Measurements from ENCODE around the gene CFAP61. TPM values are rescaled to one million over a fixed set of nuclear protein-coding genes. Genes with fewer than 3 reads are reported as not detected.
A peak's percentile ranks its signal among the peaks of the same experiment; 100 is the strongest.

The CFAP61 gene
- total RNA-seq, 1 donor: not detected

DNA sequence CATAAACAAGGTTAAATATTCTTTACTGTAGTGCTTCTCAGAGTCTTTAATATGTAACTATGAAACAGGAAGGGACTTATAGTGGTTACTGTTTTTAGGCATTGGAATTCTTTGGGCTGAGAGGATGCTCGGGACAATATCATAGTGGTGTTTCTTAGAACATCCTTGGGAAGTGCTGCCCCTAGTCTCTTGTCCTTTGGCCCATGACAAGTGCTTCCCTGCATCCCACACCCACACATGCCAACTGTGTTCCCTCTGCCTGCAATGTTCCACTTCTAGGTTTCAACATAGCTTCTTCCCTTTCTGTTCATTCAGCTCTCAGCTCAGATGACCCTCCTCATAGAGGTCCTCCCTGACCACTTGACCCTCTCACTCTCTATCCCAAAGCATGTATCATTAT, 37.6 kb downstream of the CFAP61 start:
- TF ChIP-seq, protein P1, sequence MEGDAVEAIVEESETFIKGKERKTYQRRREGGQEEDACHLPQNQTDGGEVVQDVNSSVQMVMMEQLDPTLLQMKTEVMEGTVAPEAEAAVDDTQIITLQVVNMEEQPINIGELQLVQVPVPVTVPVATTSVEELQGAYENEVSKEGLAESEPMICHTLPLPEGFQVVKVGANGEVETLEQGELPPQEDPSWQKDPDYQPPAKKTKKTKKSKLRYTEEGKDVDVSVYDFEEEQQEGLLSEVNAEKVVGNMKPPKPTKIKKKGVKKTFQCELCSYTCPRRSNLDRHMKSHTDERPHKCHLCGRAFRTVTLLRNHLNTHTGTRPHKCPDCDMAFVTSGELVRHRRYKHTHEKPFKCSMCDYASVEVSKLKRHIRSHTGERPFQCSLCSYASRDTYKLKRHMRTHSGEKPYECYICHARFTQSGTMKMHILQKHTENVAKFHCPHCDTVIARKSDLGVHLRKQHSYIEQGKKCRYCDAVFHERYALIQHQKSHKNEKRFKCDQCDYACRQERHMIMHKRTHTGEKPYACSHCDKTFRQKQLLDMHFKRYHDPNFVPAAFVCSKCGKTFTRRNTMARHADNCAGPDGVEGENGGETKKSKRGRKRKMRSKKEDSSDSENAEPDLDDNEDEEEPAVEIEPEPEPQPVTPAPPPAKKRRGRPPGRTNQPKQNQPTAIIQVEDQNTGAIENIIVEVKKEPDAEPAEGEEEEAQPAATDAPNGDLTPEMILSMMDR (IDR thresholded peaks at IDR 0.05; ENCODE audit: extremely low read depth, low read depth, low read length): no peak
- H3K4me2 ChIP-seq (ENCODE audit: insufficient read depth, low read length): no peak overlapping the region
- H3K79me2 ChIP-seq (ENCODE audit: insufficient read depth, low read length): no peaks in the 10 kb centered on the region
- no peak overlapping the region for H3K27ac ChIP-seq (ENCODE audit: low read depth, low read length)
- no peaks in the 10 kb centered on the region for H3K27me3 ChIP-seq (ENCODE audit: insufficient read depth, low read length)
- H3K4me3 ChIP-seq (ENCODE audit: insufficient read depth, low read length): no peak overlapping the region
- no peak overlapping the region for H2AFZ ChIP-seq (ENCODE audit: low read length)
- no peaks in the 10 kb centered on the region for H4K20me1 ChIP-seq (ENCODE audit: insufficient read depth, low read length)
- no peaks in the 10 kb centered on the region for H3K9me3 ChIP-seq (ENCODE audit: low read depth, low read length)
- DNase-seq (ENCODE audit: insufficient read length, low spot score, missing footprints): no peak
- no peaks in the 10 kb centered on the region for H3K4me1 ChIP-seq (ENCODE audit: insufficient read depth, low read length)
- H3K36me3 ChIP-seq (ENCODE audit: insufficient read depth, low read length): no peaks in the 10 kb centered on the region

- no peaks in the 10 kb centered on the region for H3K27me3 ChIP-seq (ENCODE audit: insufficient read depth, low read length)
- no peak overlapping the region for H3K4me2 ChIP-seq (ENCODE audit: insufficient read depth, low read length)
- no peaks in the 10 kb centered on the region for H3K36me3 ChIP-seq (ENCODE audit: insufficient read depth, low read length)
- no peaks in the 10 kb centered on the region for H3K9me3 ChIP-seq (ENCODE audit: low read depth, low read length)
- no peaks in the 10 kb centered on the region for H3K4me1 ChIP-seq (ENCODE audit: insufficient read depth, low read length)
- no peak overlapping the region for H3K4me3 ChIP-seq (ENCODE audit: insufficient read depth, low read length)
- H2AFZ ChIP-seq (ENCODE audit: low read length): no peak overlapping the region
- TF ChIP-seq, protein P1 (IDR thresholded peaks at IDR 0.05; ENCODE audit: extremely low read depth, low read depth, low read length): no peak
- no peak for DNase-seq (ENCODE audit: insufficient read length, low spot score, missing footprints)
- no peaks in the 10 kb centered on the region for H4K20me1 ChIP-seq (ENCODE audit: insufficient read depth, low read length)
- H3K27ac ChIP-seq (ENCODE audit: low read depth, low read length): no peak overlapping the region
- no peaks in the 10 kb centered on the region for H3K79me2 ChIP-seq (ENCODE audit: insufficient read depth, low read length)
These were observed 40.5 kb downstream of the CFAP61 start for GRCh38 chr20:20092827-20093226.

GRCh38 chr20:20094410-20094809, 42.1 kb downstream of the CFAP61 start:
- H3K36me3 ChIP-seq (ENCODE audit: insufficient read depth, low read length): no peaks in the 10 kb centered on the region
- no peaks in the 10 kb centered on the region for H4K20me1 ChIP-seq (ENCODE audit: insufficient read depth, low read length)
- H3K4me3 ChIP-seq (ENCODE audit: insufficient read depth, low read length): no peak overlapping the region
- H3K4me1 ChIP-seq (ENCODE audit: insufficient read depth, low read length): no peaks in the 10 kb centered on the region
- no peaks in the 10 kb centered on the region for H3K27me3 ChIP-seq (ENCODE audit: insufficient read depth, low read length)
- H3K79me2 ChIP-seq (ENCODE audit: insufficient read depth, low read length): no peaks in the 10 kb centered on the region
- H3K4me2 ChIP-seq (ENCODE audit: insufficient read depth, low read length): no peak overlapping the region
- H2AFZ ChIP-seq (ENCODE audit: low read length): peak overlapping the region; percentile 37
- TF ChIP-seq, protein P1 (IDR thresholded peaks at IDR 0.05; ENCODE audit: extremely low read depth, low read depth, low read length): no peak
- no peaks in the 10 kb centered on the region for H3K9me3 ChIP-seq (ENCODE audit: low read depth, low read length)
- H3K27ac ChIP-seq (ENCODE audit: low read depth, low read length): no peak overlapping the region
- no peak for DNase-seq (ENCODE audit: insufficient read length, low spot score, missing footprints)

DNA sequence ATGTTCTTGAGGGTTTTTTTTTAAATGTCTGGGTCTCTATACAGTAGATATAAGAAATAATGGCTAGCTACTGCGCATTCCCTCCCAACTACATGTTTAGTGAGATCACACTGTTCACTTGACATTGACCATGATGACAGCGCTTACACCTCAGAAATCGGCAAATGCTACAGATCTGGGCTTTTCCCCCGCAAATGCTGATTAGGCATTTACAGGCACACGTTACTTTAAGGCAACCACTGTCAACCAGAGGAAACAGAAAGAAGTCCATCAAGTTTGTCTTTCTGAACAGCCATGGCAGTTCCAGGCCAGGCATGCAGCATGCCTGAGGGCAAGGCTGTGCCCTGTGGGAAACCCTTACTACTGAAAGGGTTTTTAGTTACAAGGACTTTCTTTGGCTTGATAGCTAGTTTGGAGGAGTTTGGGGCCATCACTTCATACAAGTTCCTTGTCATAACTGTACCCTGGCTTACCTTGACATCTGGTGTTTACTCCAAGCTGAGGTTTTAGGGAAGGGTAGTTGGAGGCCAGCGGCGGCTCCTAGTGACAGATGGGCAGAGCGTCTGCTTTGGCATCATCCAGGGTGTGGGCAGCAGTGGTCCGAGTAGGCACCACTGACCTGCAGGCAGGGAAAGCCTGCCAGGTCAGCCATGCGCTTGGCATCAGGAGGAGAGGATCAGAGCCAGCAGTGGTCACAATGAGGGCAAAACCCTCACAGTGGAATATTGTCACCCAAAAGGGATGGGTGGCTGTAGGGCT, 43.0 kb downstream of the CFAP61 start:
- Histone ChIP-seq H3K36me3 (ENCODE audit: insufficient read depth, low read length) (no peaks in the 10 kb centered on the region), H3K9me3 (ENCODE audit: low read depth, low read length) (no peaks in the 10 kb centered on the region), H3K27ac (ENCODE audit: low read depth, low read length) (no peak overlapping the region), H3K27me3 (ENCODE audit: insufficient read depth, low read length) (no peaks in the 10 kb centered on the region), H4K20me1 (ENCODE audit: insufficient read depth, low read length) (no peaks in the 10 kb centered on the region), H2AFZ (ENCODE audit: low read length) (no peak overlapping the region), H3K4me3 (ENCODE audit: insufficient read depth, low read length) (no peak overlapping the region), H3K4me1 (ENCODE audit: insufficient read depth, low read length) (no peaks in the 10 kb centered on the region), H3K4me2 (ENCODE audit: insufficient read depth, low read length) (no peak overlapping the region), H3K79me2 (ENCODE audit: insufficient read depth, low read length) (no peaks in the 10 kb centered on the region)
- DNase-seq (ENCODE audit: insufficient read length, low spot score, missing footprints): no peak
- TF ChIP-seq, protein P1 (IDR thresholded peaks at IDR 0.05; ENCODE audit: extremely low read depth, low read depth, low read length): no peak

Measured in osteoblast (primary cell).